Measurements from ENCODE around the gene NPDC1. TPM values are rescaled to one million over a fixed set of nuclear protein-coding genes. Genes with fewer than 3 reads are reported as not detected.

Gene NPDC1
- total RNA-seq, 1 experiment from 2014 or later = 44.1 TPM

DNA sequence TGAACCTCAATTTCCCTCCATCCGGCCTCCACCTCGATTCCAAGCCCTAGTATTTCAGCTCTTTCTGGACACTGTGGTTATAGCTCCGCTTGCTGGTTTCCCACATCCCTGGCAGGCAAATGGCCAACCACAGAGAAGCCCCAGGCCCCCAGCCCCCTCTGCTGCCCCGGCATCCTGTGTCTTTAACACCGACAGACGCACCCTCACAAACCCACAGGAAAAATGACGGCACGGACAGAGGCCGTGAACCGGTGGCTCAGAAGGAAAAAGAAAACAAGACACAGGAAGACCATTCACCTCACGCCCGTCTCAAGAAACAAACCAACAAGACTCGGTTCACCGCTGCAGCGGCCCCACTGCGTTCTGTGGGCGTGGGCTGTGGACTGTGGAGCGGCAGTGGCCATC, 48.1 kb downstream of the NPDC1 start:
- Histone ChIP-seq H3K4me1 (peaks cover 28% of the 10 kb centered on the region), H3K36me3 (ENCODE audit: control insufficient read depth, insufficient read depth, low read length) (no peaks in the 10 kb centered on the region), H3K4me3 (ENCODE audit: low read depth, low read length) (no peak overlapping the region), H3K27me3 (replicated peaks; ENCODE audit: control insufficient read depth, insufficient read depth, low read length) (no peaks in the 10 kb centered on the region), H3K9me3 (no peaks in the 10 kb centered on the region)
- H3K4me1 Mint-ChIP-seq (ENCODE audit: low read depth, unreplicated experiment) = peaks cover 10% of the 10 kb centered on the region
- intact Hi-C loops (cut with micrococcal nuclease; ENCODE audit: unreplicated experiment) = loop anchor here (2.0 kb wide), 1 partner anchor 49 kb away; no protein-coding TSS in a partner anchor
- H3K9me3 Mint-ChIP-seq (ENCODE audit: unreplicated experiment) = no peaks in the 10 kb centered on the region
- ChIA-PET POLR2A (no interaction called here), CTCF (interaction anchor here (1.0 to 2.8 kb wide), 2 partner anchors 37 to 50 kb away, joined by 4 to 12 read pairs; no protein-coding TSS in a partner anchor)
- TF ChIP-seq, protein P1, sequence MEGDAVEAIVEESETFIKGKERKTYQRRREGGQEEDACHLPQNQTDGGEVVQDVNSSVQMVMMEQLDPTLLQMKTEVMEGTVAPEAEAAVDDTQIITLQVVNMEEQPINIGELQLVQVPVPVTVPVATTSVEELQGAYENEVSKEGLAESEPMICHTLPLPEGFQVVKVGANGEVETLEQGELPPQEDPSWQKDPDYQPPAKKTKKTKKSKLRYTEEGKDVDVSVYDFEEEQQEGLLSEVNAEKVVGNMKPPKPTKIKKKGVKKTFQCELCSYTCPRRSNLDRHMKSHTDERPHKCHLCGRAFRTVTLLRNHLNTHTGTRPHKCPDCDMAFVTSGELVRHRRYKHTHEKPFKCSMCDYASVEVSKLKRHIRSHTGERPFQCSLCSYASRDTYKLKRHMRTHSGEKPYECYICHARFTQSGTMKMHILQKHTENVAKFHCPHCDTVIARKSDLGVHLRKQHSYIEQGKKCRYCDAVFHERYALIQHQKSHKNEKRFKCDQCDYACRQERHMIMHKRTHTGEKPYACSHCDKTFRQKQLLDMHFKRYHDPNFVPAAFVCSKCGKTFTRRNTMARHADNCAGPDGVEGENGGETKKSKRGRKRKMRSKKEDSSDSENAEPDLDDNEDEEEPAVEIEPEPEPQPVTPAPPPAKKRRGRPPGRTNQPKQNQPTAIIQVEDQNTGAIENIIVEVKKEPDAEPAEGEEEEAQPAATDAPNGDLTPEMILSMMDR (IDR thresholded peaks at IDR 0.05; ENCODE audit: insufficient read depth in 1 of 2, low read depth in 1 of 2, low read length in 1 of 2, severe bottlenecking in 1 of 2, unreplicated experiment in 1 of 2) = no peak
- no peak for DNase-seq
- H3K36me3 Mint-ChIP-seq (ENCODE audit: insufficient read depth, unreplicated experiment) = peaks cover 37% of the 10 kb centered on the region
- no TSS peak for BruUV-seq (replicated peaks)
- no peaks in the 10 kb centered on the region for H3K27me3 Mint-ChIP-seq (ENCODE audit: insufficient read depth, unreplicated experiment)
- peak overlapping the region; percentile 48 for H3K4me3 Mint-ChIP-seq (ENCODE audit: unreplicated experiment)
- no peak overlapping the region for H3K27ac Mint-ChIP-seq (ENCODE audit: unreplicated experiment)

DNA sequence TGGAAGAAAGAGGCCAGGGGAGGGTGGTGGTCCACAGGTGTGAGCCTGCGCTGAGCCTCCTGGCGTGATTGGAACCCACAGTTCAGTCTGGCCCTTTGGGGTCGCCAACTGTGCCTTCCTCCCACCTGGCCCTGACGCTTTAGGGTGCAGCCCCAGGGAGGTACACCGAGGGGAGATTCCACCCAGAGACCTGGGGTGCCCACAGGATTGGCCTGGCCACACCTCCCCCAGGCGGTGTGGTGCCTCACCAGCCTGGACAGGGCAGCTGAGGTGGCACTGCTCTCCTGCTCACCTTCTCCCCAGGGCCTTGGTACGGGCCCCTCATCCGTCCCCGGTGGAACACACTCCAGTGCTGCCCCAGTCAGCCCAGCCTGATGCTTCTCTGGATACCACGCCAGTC, 48.6 kb downstream of the NPDC1 start:
- Histone ChIP-seq H3K4me3 (ENCODE audit: low read depth, low read length) (no peak overlapping the region), H3K9me3 (no peaks in the 10 kb centered on the region), H3K27me3 (replicated peaks; ENCODE audit: control insufficient read depth, insufficient read depth, low read length) (no peaks in the 10 kb centered on the region), H3K4me1 (peaks cover 28% of the 10 kb centered on the region), H3K36me3 (ENCODE audit: control insufficient read depth, insufficient read depth, low read length) (no peaks in the 10 kb centered on the region)
- Mint-ChIP-seq H3K9me3 (ENCODE audit: unreplicated experiment) (no peaks in the 10 kb centered on the region), H3K27me3 (ENCODE audit: insufficient read depth, unreplicated experiment) (no peaks in the 10 kb centered on the region), H3K27ac (ENCODE audit: unreplicated experiment) (no peak overlapping the region), H3K36me3 (ENCODE audit: insufficient read depth, unreplicated experiment) (peaks cover 37% of the 10 kb centered on the region), H3K4me1 (ENCODE audit: low read depth, unreplicated experiment) (peaks cover 10% of the 10 kb centered on the region), H3K4me3 (ENCODE audit: unreplicated experiment) (peak overlapping the region; percentile 48)
- TF ChIP-seq, protein P1 (IDR thresholded peaks at IDR 0.05; ENCODE audit: insufficient read depth in 1 of 2, low read depth in 1 of 2, low read length in 1 of 2, severe bottlenecking in 1 of 2, unreplicated experiment in 1 of 2) = no peak
- CTCF ChIA-PET = interaction anchor here (1.0 to 2.8 kb wide), 2 partner anchors 38 to 50 kb away, joined by 4 to 12 read pairs; no protein-coding TSS in a partner anchor
- no peak for DNase-seq
- POLR2A ChIA-PET = no interaction called here
- intact Hi-C loops (cut with micrococcal nuclease; ENCODE audit: unreplicated experiment) = loop anchor here (2.0 kb wide), 1 partner anchor 49 kb away; no protein-coding TSS in a partner anchor
- no TSS peak for BruUV-seq (replicated peaks)

DNA sequence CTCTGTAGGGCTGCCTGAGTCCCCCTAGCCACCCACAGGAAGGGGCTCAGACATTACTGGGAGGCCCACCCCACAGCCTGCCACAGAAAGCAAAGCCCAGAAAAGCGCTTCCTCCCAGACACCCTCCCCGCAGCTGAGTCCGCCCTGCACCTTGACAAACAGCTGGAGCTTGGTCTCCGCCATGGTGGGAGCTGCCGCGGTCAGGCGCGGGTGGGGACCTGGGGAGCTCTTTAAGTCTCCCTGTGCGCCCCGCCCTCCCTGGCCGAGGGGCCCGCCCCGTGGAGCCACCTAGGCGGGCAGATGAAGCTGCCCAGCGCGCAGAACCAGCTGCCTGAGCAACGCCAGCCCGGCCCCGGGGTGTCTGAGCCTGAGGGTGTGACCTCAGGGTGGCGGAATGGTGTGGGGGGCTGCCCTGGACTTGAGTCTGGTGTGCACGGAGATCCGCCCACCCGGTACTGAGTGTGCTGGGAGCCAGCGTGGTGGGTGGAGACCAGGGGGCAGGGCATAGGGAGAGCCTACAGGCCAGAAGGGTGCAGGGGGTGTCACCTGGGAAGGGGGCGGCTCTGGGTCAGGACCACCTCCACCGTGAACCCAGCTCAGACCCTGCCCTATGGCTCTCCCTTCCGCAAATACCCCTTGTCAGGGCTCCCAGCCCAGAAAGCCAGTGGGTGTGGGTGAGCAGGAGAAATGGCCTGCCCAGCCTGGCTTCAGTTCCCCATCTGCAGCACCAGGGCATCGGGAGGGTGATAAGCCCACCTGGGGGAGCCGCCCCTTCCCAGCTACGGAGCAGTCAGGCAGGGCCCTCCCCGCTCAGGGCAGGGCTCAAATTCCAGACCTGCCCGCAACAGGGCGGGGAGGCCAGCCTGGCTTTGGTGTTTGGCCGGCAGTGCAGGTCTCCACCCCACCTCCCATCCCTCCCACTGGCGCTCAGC, 49.4 kb downstream of the NPDC1 start, which contains the start of gene CLIC3:
TSS of gene CLIC3 (minus strand) at position 208 of the 932 bp plus-strand sequence. CDS start at position 183, 25 bp downstream.
- Histone ChIP-seq H3K9me3 (no peaks in the 10 kb centered on the region), H3K4me1 (peaks cover 30% of the 10 kb centered on the region), H3K36me3 (ENCODE audit: control insufficient read depth, insufficient read depth, low read length) (no peaks in the 10 kb centered on the region), H3K27me3 (replicated peaks; ENCODE audit: control insufficient read depth, insufficient read depth, low read length) (no peaks in the 10 kb centered on the region), H3K4me3 (ENCODE audit: low read depth, low read length) (peak within 1 kb of the TSS; percentile 34)
- intact Hi-C loops (cut with micrococcal nuclease; ENCODE audit: unreplicated experiment) = loop anchor here (2.0 kb wide), 1 partner anchor 48 kb away; no protein-coding TSS in a partner anchor
- TF ChIP-seq, protein P1 (IDR thresholded peaks at IDR 0.05; ENCODE audit: insufficient read depth in 1 of 2, low read depth in 1 of 2, low read length in 1 of 2, severe bottlenecking in 1 of 2, unreplicated experiment in 1 of 2) = no peak
- Mint-ChIP-seq H3K4me3 (ENCODE audit: unreplicated experiment) (peak within 1 kb of the TSS; percentile 67), H3K27ac (ENCODE audit: unreplicated experiment) (peak within 1 kb of the TSS; percentile 69), H3K4me1 (ENCODE audit: low read depth, unreplicated experiment) (peaks cover 10% of the 10 kb centered on the region), H3K36me3 (ENCODE audit: insufficient read depth, unreplicated experiment) (peaks cover 37% of the 10 kb centered on the region), H3K9me3 (ENCODE audit: unreplicated experiment) (no peaks in the 10 kb centered on the region), H3K27me3 (ENCODE audit: insufficient read depth, unreplicated experiment) (no peaks in the 10 kb centered on the region)
- CTCF ChIA-PET = interaction anchor here (0.5 to 2.8 kb wide), 9 partner anchors 18 to 178 kb away, joined by 3 to 13 read pairs (median 4); partner anchors contain the start of genes FBXW5, MAN1B1 and NPDC1
- POLR2A ChIA-PET = no interaction called here
- no TSS peak for BruUV-seq (replicated peaks)
- peak; percentile 79 to 83 for DNase-seq

Data from Caco-2 (cell line).